NCI-H2227 (cell line): ENCODE results near the gene INF2.

Source experiments
- DNase-seq: peaks from one replicate; lab custom pipeline; 2025; ENCODE audit not compliant: unreplicated experiment; lab: John Stamatoyannopoulos, UW

The INF2 gene

DNA sequence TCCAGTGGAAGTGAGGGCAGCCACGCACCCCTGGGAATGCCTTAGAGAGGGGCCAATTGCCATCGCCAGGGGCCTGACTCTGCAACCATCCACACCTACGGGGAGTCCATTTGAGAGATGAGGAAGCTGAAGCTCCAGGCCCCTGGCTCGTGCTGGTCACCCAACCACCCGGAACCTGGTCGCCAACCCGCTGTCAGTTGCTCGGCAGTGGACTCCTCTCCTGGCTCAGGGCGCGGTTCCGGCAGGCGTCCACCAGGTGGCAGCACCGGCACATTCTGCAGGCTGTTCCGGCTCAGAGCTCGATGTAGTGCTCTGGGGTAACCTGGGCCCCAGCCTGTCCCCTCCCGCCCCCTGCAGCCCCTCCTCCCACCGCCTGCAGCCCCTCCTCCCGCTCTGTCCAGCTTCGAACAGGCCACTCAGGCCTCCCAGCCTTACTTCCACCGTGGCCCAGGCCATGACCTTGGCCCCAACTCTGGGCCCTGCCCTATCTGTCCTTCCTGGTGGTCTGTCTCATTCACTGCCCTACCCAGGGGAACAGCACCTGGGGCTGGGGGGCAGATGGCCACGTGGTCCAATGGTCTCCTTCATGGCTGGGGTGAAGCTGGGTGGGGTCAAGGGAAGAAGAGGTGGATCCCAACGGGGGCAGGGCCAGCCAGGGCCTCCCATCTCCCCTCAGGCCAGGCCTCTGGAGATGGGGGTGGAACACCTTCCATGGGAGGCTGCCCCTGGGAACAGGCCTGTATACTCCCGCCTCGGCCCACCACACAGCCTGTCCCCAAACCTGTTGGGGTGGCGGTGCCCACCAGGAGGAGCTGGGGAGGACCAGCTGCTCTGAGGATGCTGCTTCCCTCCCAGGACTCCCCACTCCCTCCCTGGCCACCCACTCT lies 79.3 kb downstream of the INF2 start:
- peak; percentile 89 for DNase-seq

GRCh38 chr14:104769324-104770071 lies 80.1 kb downstream of the INF2 start:
- no peak for DNase-seq

GRCh38 chr14:104770072-104770579 lies 80.7 kb downstream of the INF2 start:
- no peak for DNase-seq

DNA sequence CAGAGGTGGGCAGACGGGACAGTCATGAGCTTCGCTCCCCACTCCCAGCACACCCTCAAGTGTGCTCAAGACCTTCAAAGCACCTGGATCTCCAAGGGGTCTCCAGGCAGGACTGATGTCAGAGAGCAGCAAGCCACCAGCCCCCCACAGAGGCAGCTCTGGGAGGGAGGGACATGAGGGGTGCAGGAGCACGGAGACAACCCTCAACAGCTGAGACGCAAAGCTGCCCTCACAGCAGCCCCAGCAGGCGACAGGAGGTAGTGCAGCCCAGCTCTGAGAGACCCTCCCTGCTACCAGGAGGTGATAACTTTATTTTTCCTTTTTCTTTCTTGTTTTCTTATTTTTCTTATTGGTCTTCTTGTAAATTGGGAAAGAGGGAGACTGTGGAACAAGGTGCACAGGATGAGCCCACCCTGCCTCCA lies 81.4 kb downstream of the INF2 start:
- DNase-seq: no peak

DNA sequence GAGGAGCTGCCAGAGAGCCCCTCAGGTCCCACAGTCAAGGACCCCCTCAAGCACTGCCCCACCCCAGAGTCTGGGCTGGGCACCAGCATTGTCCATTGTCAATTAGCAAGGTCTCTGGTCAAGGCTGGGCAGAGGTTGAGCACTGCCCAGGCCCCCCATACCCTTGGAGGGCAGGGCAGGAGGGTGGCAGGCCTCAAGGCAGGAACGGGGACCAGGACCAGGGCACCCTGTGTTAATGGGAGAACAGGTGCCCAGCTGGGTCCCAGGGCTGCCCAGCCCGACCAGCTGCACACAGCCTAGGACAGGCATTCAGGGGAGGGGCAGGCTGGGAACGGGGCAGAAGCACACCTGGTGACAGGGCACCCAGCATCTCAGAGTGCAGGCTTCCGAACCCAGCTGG lies 82.0 kb downstream of the INF2 start:
- no peak for DNase-seq
